NCI-H748 (cell line): ENCODE measurements around the gene GRM1.

Experiments
- DNase-seq: peaks from one replicate; lab custom pipeline; 2025; ENCODE audit not compliant: unreplicated experiment; lab: John Stamatoyannopoulos, UW

Gene GRM1

GRCh38 chr6:146095481-146095880 is 66.6 kb downstream of the GRM1 start:
- no peak for DNase-seq

DNA sequence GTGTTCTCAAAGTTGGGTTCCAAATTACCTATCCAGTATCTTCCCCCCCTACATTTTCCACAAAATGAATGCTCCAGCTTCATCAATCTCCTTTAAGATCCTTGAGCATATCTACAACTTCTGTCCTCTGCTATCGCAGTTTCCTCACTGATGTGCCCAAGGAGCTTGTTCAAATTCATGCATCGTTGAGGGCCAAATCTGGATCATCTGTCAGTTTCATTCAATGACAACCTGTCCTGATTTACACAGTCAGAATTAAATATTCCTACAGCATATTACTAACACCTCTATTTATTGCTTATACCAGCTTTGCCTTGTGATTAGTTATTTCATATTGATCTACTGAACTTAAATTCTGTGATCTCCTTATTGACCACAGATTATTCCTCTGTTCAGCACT is 68.7 kb downstream of the GRM1 start:
- DNase-seq = no peak

- DNase-seq = no peak
These were observed 71.9 kb downstream of the GRM1 start for GRCh38 chr6:146100776-146101175.

GRCh38 chr6:146103416-146104072 is 74.7 kb downstream of the GRM1 start:
- DNase-seq = no peak

DNA sequence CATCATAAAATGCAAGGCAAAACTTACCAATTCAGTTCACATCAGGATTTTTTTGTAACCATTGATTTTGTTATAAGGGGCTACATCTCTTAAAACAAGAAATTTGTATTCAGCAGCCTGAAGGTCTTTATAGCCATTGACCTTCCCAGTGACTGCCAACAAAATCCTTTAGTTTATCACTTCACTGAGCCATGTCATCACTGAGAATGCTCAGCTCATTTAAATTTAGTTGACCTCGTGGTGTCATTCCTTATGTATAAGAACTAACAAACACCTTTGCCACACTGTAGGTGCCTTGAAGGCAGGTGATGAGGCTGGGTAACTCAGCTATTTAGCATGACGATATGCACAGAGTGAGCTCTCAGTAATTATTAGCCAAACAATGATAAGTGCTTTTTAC is 77.7 kb downstream of the GRM1 start:
- DNase-seq = no peak

- no peak for DNase-seq
These were observed 82.1 kb downstream of the GRM1 start for GRCh38 chr6:146110990-146111389.

DNA sequence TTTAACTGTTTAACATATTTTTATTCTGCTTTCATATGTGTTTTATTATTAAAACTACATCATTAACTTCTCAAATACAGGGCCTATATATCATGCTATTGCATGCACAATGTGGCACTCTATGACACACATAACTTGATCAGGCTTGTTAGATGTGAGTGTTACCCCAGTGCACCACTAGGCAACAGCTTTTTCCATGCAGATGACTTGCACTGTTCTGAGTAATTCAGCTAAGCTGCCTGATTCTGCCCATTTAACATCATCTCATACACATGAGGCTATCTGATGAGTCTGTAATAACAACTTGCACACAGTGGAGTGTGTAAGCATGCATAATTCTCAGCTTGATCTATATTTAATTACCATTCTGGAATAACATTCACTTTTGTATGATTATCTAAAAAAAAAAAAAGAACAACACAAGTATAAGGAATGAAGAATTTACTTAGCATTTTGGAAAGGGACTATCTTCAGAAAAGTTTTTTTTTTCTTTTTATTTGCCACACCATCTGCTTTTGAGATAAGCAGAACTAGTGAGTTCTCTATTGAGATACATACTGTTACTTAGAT is 83.1 kb downstream of the GRM1 start:
- no peak for DNase-seq

DNA sequence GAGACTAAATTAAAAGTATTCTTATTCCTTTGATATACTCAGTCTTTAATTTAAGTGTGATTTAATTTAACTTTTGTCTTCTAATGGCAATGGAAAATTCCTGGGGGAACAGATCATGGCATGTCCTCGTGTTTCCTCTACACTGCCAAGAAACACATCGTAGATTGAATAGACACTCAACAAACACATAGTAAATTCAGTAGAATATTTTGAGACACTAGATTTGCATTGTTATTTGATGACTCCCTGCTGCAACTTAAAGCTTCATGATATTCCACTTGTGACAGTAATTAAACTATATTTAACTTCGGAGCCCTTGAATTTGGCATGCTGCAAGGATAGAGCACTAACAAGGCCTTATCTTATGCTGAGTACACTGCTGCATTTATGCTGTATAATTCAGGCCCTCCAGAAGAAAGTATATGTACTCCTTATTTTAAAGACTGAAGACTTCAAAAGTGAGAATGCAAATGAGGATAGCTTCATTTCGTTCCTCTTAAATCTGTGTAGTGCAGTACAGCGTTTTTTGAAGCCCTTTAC is 84.3 kb downstream of the GRM1 start:
- DNase-seq = no peak

DNA sequence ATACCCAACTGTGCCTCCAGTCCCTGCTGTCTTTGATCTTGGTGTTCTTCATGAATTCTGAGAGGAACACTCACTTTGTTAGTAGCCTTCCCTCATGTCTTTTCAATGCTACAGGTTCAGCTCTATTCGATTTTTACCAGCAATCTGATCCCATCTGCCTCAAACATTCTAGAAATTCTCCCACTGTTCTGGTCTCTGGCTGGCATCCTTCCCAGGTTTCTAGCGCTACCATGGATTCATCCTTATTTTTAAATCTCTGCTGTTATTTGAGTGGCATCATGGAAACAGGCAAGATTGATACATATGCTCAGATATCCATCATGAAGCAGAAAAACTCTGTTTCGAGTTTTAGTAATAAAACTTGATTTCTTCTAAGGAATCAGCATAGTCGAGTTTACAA is 94.8 kb downstream of the GRM1 start:
- no peak for DNase-seq

DNA sequence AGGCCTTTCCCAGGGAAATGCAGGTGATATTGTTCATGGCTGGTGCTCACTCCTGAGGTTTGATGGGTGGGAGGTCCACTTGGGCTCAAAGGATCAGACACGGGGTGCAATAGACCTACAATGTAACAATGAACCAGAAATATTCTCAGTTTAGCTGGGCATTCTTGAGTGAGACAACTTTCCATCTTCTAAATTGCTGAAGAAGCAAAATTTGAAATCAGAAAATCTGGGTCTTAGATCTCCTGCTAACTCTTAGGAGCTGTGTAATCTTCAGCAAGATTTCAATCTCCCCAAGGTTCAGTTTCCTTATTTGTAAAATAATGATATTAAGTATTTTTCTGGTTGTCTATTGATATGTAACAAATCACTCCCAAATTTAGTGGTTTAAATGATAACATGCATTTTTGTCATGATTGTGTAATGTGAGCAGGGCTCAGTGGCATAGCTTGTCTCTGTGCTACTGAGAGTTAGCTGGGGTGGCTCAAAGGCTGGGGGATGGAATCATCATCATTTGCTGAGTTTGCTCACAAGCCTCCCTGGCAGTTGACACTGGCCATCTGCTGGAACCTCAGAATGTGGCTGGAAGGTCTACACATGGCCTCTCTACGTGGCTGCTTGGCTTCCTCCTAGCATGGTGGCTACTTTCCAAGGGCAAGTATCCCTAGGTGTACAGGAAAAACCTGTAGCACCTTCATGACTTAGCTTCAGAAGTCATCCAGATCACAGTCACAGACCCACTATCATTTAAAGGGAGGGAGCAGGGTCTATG is 98.8 kb downstream of the GRM1 start:
- DNase-seq = no peak

DNA sequence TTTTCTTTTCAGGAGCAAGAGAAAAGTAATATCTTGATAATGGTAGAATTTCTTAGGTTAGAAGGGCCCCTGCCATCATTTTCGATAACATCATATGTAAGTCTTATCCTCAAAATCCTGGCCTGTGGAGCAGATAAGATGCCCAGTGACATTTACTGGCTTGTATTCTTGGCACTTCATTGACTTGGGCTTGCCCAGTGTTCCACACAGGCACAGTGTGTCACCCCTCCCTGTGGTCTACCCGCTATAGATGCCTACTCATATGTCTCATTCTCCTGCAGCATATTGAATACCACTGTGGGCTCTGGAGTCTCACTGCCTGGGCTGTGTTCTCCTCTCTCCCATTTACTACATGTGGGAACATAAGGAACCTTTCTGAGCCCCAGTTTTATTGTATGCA is 105.0 kb downstream of the GRM1 start:
- no peak for DNase-seq

DNA sequence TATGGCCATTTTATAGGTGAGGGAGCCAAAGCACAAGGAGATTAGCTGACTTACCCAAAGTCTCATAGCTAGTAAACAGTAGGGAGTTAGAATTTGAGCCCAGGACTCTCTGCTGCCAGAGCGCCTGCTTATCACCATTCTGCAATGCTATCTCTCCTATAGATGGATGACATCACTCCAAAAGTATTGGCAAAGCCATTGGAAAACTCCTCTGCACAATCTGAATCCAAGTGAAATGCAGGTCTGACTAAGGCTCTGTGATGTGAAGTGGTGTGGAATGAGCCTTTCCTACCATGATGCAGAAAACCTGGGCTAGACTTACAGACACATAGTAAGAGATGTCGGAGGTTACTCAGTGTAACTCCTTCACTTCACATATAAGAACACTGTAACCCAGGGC is 106.3 kb downstream of the GRM1 start:
- no peak for DNase-seq

DNA sequence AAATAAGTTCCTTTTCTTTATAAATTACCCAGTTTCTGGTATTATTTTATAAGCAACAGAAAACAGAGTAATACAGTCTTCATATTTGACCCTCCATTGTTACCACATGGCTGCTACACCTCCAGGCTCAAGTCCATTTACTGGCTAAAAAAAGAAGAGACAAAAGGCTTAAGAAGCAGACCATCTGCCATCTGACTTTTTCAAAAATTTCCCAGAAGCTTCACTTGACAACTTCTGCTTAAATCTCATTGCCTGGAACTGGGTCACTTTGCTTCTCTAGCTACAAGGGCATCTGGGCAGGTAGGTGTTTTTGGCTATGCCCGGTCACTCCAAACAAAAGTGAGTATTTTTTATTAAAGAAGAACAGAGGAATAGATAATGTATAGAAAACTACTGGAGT is 118.0 kb downstream of the GRM1 start:
- no peak for DNase-seq

DNA sequence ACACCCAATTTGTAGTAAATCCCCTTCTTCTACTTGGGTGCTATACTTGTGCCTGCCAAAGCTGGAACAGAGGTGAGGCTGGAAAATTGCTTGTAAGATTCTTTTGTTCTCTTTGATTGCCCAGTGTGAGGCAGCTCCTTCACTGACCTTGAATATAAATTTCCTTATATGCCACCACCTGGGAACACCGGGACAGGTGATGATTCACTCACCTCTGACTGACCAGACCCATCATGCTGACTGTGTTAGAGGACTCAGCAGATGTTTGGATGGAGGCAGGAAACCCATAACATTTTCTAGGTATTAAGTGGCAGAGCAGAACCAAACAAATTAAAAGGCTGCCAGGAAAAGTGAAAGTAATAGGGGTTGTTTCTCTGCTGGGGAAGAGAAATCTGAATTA is 120.9 kb downstream of the GRM1 start:
- no peak for DNase-seq

- no peak for DNase-seq
These were observed 124.3 kb downstream of the GRM1 start for GRCh38 chr6:146153040-146153758.

GRCh38 chr6:146154197-146154596 is 125.3 kb downstream of the GRM1 start:
- no peak for DNase-seq

DNA sequence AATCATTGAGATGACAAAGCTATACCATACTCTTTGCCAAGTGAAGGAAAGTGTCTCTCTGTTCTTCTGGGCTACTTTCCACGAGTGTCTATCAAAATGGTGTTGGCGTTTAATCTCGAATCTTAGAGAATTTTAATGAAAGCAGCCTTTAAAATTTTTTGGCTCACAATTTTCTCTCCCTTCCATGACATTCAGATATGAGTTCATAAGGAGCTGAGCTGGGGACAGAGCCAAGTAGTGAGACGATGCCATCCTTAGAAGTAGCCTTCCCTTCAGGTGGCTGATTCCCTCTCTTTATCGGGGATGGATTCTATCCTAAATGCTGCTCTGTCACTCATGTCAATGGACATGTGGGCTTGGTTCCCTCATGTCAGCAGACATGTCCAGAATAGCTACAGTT is 132.8 kb downstream of the GRM1 start:
- DNase-seq = no peak

GRCh38 chr6:146169872-146170271 is 141.0 kb downstream of the GRM1 start:
- DNase-seq = no peak

DNA sequence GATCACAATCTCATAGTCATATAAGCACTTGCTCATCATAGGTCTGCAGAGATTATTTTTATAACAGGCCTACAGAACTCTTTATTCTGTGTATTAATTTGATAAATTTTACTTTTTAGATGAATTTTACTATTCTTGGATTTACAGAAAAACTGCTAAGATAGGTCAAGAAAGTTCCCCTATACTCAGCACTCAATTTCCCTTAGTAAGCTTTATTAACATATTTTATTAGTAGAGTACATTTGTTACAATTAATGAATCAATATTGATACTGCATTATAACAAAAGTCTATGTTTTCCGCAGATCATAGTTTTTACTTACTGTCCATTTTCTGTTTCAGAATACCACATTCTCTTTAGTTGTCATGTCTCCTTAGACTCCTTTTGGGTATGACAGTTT is 148.9 kb downstream of the GRM1 start:
- no peak for DNase-seq

DNA sequence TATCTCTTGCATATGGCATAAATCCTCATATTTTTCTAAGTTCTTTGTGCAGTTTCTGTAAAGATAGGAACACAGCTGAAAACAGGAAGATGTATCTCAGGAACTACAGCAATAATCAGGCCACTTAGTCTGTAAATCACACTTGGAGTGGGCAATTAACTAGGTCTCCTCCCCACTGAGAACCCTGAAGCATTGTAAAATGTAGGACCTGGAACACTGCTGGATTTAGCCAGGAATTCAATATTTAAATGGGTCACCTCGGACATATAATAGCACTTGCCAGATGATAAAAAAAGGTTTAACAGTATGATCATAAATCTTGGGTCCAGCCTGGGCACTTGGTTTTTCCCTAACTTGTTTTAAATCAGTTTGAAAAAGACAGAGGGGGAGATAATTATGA is 155.0 kb downstream of the GRM1 start:
- DNase-seq = no peak

DNA sequence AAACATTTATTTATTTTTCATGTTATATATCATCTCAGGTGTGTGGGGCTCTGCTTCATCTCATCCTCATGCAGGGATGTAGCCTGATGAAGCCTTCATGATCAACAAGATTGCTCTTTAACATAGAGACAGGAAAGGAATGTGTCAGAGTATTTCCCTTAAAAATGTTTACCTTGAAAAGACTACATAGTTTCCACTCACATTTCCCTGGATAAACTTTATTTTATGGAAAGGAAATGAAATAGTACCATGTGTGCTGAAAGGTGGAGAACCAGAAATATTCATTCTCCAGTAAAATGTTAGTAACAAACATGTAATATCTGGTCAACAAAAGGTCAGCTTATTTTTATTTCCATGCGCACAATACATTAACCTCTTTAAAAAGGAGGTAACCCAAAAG is 155.8 kb downstream of the GRM1 start:
- DNase-seq = no peak

DNA sequence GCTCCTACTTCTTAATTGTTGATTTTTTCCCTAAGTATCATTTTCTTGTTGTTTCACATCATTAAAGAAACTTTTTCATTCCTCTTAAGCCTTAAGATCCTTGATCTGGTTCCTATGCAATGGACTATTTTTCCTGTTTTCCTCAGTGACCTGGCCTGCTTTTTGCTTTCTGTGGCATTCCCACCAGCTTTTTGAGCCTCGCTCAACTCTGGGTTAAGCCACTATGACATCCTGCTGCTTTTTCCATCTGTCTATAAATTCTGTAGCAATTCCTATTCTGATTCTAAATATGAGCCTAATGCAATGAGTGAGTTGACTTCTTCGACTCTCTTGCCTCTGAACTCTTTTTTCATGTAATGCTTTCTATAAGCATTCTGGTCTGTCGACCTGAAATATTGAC is 160.3 kb downstream of the GRM1 start:
- no peak for DNase-seq
